GM21619 (cell line): Measurements from ENCODE around the gene INHBA.

ENCODE experiments used
- ATAC-seq: cut with Tn5 transposase; IDR thresholded peaks from one replicate; pipeline ENCODE4 v1.9.1; 2021; ENCODE audit not compliant: unreplicated experiment

INHBA gene

DNA sequence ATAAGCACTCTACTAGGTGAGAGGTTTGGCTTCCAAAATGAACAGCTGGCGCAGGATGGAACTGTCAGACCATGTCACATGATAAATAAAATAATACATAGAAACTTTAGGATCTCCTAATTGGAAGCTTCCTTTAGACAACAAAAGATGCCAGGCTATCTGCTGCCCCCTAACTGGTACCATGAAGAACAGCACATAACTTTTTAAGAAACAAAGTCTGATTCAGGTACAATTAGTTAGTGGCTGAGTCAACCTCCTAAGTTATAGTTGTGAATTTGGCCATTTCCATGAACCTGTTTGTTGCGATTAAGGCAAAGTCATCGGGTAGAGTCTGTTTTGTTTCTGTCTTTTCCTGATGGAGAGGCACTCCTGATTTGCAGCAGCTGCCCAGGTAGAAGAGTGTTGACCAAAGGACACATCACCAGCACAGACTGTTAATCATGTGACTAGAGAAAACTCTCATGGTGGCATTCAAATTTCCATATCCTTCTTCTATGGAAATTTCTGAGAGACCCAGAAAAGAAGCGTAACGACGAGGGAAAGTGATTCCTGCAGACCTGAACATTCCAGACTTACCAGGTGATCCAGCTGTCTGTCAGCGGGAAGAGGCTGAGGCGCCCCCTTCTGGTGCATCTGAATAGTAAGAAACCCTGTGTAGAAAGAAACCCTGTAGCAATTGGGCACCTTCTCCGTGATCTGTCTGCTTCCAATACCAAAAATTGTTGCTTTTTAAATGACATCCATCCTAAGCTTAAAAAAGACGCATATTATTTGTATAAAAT is 8.6 kb upstream of the INHBA start:
- no peak for ATAC-seq

GRCh38 chr7:41710838-41711237 is 7.9 kb upstream of the INHBA start:
- no peak for ATAC-seq

- no peak for ATAC-seq
These were observed 6.7 kb upstream of the INHBA start for GRCh38 chr7:41709621-41710020.

GRCh38 chr7:41708581-41709358 is 5.9 kb upstream of the INHBA start:
- ATAC-seq, result no peak

DNA sequence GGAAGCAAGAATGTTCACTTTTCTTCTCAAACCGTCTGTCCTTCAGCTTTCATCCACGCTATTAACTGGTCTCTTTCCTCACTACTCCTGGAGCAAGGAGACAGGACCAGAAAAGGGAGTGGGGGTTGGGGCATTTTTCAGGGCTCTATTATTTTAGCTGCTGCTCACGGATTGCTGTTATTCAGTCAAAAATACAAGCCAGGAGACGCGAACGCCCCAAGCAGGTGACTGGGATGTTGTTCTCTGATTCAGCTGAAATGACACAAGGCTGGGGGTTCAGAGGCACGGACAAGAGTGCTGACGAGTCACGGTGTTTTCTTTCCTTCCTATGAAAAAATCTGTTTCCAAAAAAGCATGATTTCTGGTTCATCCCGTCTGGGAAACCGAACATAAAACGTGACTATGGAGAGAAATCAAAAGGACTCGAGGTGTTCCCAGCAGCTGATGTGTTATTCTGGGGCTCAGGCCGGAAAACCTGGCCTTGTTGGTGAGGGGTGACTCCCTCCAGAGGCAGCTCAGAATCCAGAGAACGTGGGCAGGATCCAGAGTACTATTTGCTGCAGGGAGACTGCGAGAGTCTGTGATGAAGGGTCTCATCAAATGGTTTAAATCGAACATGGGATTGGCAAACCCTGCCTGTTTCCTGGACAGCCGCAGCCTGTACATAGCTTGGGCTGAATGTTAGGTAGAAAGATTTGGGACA is 3.5 kb upstream of the INHBA start:
- ATAC-seq, result no peak

DNA sequence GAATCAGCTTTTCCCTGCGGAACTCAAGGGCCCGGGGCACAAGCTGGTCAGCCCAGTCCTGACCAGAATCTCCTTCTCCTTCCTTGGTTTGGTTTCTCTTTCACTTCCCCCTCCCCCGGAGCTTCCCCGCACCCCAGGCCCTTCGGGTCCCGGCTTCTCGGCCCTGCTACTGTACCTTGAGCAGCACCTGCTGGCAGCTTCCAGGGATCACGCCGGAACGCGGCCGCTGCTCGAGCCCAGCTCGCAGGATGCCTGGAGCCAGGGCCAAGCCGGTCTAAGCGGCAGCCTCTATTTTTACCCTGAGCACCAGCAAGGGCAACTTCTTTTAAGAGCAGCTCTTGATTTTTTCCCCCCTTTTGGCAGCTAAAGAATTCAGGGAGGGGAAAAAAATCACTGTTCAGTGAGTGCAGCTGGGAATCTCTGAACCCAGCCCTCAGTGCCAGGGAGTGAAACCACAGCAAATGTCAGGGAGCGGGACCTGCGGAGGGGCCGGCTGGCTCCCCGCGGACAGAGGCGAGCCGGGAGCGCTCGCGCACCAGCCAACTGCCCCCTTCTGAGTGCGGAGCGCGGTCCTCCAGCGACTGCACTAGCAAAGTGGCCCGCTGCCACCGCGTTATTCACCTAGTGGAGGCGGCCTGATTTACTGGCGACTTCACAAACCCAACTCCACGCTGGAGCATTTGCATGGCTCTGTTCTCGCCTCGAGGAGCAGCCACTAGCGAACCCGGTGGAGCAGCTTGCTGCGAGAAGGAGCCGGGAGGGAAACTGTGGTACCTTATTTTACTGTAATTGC is 2.4 kb upstream of the INHBA start:
- ATAC-seq, result peak; percentile 96

- ATAC-seq, result no peak
These were observed 1.6 kb downstream of the INHBA start for GRCh38 chr7:41701068-41701941.

DNA sequence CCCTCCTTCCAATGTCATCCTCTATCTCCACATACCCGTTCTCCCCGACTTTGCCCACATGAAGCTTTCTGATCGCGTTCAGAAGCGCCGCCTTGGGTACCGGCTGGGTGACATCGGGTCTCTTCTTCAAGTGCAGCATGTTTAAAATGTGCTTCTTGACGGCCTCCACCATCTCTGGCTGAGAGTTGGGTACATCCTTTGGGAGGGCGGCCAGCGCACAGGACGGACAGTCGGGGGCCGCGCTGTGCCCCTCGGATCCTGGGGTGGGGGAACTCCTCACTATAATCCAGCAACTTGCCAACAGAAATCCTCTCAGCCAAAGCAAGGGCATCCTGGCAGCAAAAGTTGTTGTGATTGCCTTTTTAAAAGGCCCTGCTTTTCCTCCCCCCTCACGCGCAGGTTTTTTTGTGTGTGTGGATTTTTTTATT is 2.8 kb downstream of the INHBA start:
- no peak for ATAC-seq

DNA sequence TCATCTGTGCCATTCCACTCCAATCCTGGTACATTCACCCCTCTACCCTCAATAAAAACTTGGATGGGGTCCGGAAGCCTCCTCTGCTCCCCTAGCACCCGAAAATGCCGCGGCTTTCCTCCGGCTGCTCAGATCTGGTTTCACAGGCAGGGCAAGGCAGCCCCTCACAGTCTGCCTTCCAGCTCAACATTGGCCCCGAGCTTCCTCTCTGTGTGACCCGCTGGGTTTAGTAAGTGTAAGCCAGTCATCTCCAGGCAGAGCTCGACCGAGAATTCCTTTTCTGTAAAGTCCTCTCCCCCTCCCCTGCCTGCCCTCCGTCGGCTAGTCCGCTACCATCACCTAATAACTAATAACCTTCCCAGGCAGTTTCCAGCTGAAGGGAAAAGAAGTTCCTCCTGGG is 3.4 kb downstream of the INHBA start:
- no peak for ATAC-seq

DNA sequence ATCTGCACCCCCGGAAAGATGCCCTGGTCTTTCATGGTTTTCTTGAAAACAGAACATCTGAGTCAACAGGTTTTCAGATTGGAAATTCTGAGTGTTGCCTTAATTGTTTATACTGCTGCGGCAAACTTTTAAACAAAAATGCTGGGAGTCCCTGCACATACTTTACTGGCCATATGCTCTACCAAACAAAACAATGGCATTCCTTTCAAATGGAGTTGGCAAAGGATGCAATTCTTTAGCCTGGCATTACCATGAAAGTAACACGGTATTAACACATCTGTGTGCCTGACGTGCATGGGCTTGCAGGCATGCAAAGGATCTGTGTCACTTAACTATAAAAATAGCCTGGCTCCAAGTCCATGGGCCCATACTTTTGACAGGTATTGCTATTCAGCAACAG is 4.2 kb downstream of the INHBA start:
- no peak for ATAC-seq

GRCh38 chr7:41698114-41698513 is 4.8 kb downstream of the INHBA start:
- no peak for ATAC-seq

GRCh38 chr7:41696323-41696916 is 6.5 kb downstream of the INHBA start:
- no peak for ATAC-seq

DNA sequence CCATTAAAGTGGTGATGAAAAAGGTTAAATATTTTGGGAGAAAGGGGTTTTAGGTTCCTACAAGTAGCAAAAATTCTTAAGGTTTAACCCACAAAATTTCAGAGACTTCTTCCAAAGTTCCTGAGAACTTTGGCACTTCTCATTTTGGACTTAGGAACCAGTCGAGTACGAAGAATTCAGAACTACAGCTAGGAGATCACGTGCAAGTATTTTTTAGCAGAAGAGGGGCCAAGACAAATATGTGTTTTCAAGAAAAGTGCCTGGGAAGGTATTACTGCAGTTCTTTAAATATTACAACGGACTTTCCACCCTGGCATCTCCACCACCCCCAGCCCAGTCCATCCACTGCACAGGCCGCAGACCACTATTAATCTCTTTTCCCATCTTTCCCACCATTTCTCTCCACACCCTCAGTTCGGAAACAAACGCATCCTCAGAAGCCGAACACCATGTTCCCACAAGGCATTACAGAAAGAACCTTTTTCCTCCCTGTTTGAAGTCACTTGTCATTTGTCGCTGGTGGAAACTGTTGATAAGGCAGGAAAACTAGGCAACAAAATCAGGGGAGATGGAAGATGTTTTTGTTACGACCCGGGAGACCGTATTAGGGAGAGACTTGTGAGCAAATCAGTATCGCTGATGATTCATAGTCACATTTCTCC is 7.1 kb downstream of the INHBA start:
- no peak for ATAC-seq

GRCh38 chr7:41694495-41694894 is 8.4 kb downstream of the INHBA start:
- ATAC-seq, result no peak

DNA sequence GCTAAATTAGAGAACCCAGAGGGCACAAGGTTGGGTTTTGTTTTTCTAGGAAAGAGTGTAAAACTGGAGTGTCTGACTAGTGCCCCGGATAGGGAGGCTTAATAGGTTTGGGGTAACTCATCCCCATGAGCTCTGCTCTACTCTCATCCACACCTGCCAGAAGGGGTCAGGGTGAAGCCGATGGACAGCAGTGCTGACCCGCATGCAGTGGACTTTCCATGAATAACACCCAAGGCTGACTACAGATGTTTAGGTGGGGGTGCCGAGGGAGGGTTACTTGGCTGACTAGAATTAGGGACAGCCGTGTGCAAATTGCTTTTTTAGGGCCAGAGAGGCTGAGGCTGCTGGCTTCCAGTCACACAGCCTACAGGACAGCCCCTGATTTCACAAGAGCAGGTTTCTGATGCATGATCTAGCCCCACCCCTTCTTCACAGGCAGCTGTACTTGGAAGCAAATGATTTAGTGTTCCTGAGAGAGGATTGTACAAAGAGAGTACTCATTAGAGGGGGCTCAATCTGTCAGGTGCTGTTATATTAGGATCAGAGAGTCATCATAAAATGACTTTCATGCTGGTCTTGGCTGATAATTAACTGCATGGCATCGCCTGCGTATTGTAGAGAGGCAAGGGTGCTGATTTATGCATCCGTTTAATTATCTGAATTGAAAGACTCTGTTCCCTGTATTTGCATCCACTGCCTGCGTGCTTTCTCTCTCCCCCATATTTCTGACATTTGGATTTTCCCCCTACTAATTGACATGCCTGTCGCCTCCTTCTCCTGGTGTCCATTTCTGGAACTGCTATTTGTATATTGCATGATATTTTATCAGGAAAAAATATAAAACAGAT is 9.5 kb downstream of the INHBA start:
- ATAC-seq, result no peak

DNA sequence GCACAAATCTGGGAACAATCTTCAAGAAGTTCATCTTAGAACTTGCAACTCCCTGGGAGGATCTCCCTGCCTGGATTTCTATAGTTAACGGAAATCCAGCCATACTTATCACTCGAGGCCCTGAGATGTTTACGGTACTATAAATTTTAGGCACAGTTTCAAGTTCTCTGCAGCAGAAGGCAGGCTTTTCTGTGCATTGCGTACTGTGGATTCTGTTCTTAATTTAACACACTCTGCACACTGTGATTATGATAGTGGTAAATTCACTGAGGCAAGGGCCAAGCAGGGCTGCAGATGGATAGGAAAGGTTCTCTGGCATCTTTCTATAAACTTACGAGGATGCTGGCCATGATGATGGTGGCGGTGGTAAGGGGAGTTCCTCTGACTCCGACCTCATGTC is 10.6 kb downstream of the INHBA start:
- ATAC-seq, result no peak

DNA sequence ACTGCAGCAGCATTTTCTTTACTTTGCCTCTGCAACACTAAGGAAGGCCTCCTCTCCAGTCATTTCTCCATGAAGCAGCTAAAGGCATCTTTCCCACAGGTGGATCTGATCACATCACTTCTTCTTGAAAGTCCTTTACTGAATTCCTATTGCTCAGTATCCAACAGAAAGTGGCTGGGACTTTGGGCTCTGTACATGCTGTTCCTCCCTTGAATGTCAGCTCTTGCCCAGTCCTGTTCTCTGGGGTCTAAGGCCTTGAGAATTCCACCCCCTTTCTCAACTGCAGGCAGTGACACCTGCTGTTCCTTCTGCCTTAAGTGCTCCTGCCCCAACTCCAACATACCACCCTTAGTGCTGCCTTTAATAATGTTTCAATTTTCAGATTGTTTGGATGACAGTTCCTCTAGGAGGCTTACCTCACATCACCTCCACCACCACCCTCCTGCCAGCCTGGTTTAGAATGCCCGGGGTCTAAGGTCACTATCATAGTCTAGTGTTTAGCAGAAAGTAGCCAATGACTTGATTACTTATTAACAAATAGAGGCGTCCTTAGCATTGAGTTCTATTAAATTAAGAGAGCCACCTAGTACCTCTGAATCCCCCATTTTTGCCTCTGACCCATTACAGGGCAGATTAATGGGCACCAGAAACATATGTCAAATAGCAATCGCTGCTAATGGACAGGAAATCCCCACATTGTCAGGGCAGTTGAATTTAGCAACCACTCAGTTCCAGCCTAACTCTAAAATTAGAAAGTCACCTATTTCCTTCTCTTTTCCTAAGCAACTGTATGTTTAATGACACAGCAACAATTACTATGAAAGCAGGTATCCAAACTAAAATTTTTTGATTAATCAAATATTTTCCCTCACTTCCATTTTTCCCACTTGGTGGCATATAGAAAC is 11.4 kb downstream of the INHBA start:
- ATAC-seq, result no peak
